ENCODE results near the gene NMD3. TPM values are rescaled to one million over a fixed set of nuclear protein-coding genes. Genes with fewer than 3 reads are reported as not detected.

The NMD3 gene
- total RNA-seq, 6 donors from 2014 or later, result 16.2 to 46.1 (median 39.6) TPM

DNA sequence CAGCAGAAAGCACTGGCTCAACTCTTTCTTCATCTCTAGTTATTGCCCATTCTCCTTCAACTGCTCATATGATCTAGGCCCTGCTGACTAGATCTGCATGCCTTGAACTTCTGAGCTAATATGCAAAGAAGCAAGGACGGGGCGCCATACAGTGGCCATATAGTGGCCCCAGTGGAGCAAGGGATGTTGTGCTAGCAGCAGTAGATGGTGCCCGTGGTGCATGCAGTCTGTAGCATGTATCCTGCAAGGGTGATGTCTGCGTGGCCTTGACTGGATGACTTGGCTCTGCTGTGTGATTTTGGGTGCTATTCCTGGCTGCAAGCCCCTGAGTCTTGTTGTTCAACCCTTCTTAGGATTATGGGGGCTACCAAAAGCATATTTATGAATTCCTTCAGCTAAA, 12.2 kb upstream of the NMD3 start:
- Histone ChIP-seq H3K4me1 (no peaks in the 10 kb centered on the region), H3K9me3 (no peaks in the 10 kb centered on the region), H3K4me3 (no peak overlapping the region), H3K27me3 (no peaks in the 10 kb centered on the region), H3K36me3 (no peaks in the 10 kb centered on the region), H3K27ac (no peak overlapping the region)
- no peak for ATAC-seq (ENCODE audit: low FRiP score in 2 of 2)
- 85 to 92% methylated on average over 4 of the region's 4 CpGs for WGBS, 2 donors
- TF ChIP-seq POLR2A (IDR thresholded peaks at IDR 0.05) (no peak), EP300 (IDR thresholded peaks at IDR 0.05) (no peak), POLR2AphosphoS5 (IDR thresholded peaks at IDR 0.05) (no peak)
- TF ChIP-seq, protein P1, sequence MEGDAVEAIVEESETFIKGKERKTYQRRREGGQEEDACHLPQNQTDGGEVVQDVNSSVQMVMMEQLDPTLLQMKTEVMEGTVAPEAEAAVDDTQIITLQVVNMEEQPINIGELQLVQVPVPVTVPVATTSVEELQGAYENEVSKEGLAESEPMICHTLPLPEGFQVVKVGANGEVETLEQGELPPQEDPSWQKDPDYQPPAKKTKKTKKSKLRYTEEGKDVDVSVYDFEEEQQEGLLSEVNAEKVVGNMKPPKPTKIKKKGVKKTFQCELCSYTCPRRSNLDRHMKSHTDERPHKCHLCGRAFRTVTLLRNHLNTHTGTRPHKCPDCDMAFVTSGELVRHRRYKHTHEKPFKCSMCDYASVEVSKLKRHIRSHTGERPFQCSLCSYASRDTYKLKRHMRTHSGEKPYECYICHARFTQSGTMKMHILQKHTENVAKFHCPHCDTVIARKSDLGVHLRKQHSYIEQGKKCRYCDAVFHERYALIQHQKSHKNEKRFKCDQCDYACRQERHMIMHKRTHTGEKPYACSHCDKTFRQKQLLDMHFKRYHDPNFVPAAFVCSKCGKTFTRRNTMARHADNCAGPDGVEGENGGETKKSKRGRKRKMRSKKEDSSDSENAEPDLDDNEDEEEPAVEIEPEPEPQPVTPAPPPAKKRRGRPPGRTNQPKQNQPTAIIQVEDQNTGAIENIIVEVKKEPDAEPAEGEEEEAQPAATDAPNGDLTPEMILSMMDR (IDR thresholded peaks at IDR 0.05), result no peak
- DNase-seq, result no peak

DNA sequence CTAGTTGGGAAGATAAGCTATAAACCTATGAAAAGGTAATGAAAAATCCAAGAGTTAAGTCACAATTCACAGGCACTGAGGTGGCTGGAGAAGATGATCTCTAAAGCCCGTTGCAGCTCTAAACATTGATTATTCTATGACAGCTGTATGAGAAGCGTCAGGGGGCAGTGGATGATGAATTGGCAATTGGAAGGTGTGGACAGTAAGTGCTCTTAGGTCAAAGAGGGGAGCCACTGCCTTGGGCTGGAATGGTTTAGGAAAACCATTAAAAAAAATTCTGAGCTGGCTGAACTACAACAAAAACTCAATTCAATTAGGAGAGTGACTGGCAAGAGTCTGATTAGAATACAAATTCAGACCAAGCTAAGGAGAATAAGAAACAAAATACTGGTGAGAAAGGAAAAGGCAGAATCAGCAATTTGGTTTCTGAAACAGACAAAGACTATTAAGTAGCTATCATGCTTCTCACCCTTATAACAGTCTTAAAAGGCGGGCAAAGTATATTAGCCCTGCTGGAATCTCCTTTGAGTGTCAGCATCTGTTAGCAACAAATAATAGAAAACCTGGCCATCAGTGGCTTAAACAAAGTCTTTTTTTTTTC, 8.8 kb upstream of the NMD3 start:
- Histone ChIP-seq H3K27me3 (no peaks in the 10 kb centered on the region), H3K9me3 (no peaks in the 10 kb centered on the region), H3K4me1 (no peaks in the 10 kb centered on the region), H3K36me3 (no peaks in the 10 kb centered on the region), H3K27ac (no peak overlapping the region), H3K4me3 (no peak overlapping the region)
- ATAC-seq (ENCODE audit: low FRiP score in 2 of 2) (no peak), DNase-seq (no peak)
- TF ChIP-seq, protein P1 (IDR thresholded peaks at IDR 0.05), result no peak
- TF ChIP-seq POLR2A (IDR thresholded peaks at IDR 0.05) (no peak), EP300 (IDR thresholded peaks at IDR 0.05) (no peak), POLR2AphosphoS5 (IDR thresholded peaks at IDR 0.05) (no peak)
- 73 to 81% methylated on average over 3 of the region's 3 CpGs for WGBS, 2 donors

DNA sequence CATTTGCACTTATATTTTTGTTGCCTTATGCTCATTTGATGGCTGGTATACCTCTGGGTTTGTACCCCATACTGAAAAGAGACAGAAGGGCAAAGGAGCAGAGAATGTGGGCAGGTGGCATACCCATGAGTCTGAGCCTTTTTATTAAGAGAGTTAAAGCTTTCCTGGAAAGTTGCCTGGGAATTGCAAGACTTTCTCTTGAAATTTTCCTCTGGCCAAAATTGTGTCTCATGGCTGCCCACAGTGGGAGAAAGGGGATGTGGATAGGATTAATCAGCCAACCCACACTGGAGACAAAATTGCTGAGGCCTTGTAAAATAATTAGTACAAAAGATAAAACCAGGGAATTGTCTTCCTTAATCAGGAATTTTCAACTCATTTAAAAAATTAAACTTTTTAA, 8.2 kb upstream of the NMD3 start:
- Histone ChIP-seq H3K27me3 (no peaks in the 10 kb centered on the region), H3K4me1 (no peaks in the 10 kb centered on the region), H3K27ac (no peak overlapping the region), H3K36me3 (no peaks in the 10 kb centered on the region), H3K4me3 (no peak overlapping the region), H3K9me3 (no peaks in the 10 kb centered on the region)
- DNase-seq (no peak), ATAC-seq (ENCODE audit: low FRiP score in 2 of 2) (no peak)
- TF ChIP-seq POLR2AphosphoS5 (IDR thresholded peaks at IDR 0.05), result no peak
- TF ChIP-seq, protein P1 (IDR thresholded peaks at IDR 0.05), result no peak

DNA sequence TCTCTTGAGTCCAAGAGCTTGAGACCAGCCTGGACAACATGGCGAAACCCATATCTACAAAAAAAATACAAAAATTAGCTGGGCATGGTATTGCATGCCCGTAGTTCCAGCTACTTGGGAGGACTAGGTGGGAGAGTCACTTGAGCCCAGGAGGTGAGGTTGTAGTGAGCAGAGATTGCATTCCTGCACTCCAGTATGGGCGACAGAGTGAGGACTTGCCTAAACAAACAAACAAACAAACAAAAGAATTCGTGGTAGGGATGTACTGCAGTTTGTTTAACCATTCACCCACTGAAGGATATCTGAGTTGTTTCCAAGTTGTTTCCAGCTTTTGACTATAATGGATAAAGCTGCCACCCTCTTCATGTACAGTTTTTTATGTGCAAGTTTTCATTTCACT, 7.5 kb upstream of the NMD3 start:
- TF ChIP-seq POLR2A (IDR thresholded peaks at IDR 0.05) (no peak), EP300 (IDR thresholded peaks at IDR 0.05) (no peak), POLR2AphosphoS5 (IDR thresholded peaks at IDR 0.05) (no peak)
- TF ChIP-seq, protein P1 (IDR thresholded peaks at IDR 0.05), result no peak
- H3K4me3 ChIP-seq, result no peak overlapping the region
- H3K27me3 ChIP-seq, result no peaks in the 10 kb centered on the region
- H3K4me1 ChIP-seq, result no peaks in the 10 kb centered on the region
- 59 to 64% methylated on average over 4 of the region's 4 CpGs for WGBS, 2 donors
- no peak for ATAC-seq (ENCODE audit: low FRiP score in 2 of 2)
- DNase-seq, result no peak
- no peak overlapping the region for H3K27ac ChIP-seq
- H3K9me3 ChIP-seq, result no peaks in the 10 kb centered on the region
- H3K36me3 ChIP-seq, result no peaks in the 10 kb centered on the region

DNA sequence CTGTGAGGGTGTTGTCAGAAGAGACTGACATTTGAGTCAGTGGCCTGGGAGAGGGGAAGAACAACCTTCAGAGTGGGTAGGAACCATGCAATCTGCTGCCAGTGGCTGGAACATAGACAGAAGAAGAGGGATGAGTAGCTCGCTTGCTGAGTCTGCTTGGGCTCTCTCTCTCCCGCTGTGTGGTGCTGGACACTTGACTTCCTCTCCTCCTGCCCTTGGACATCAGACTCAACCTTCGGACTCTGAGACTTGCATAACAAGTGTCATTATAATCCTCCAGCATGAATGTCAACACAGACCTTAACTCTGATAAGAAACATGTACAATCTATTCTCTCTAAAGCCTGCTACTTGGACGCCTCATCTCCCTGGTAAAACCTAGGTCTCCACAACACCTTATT, 5.9 kb upstream of the NMD3 start:
- ATAC-seq (ENCODE audit: low FRiP score in 2 of 2) (no peak), DNase-seq (no peak)
- no peaks in the 10 kb centered on the region for H3K36me3 ChIP-seq
- no peak for TF ChIP-seq POLR2AphosphoS5 (IDR thresholded peaks at IDR 0.05)
- TF ChIP-seq EP300 (IDR thresholded peaks at IDR 0.05), result no peak
- TF ChIP-seq POLR2A (IDR thresholded peaks at IDR 0.05), result no peak
- TF ChIP-seq, protein P1 (IDR thresholded peaks at IDR 0.05), result no peak
- H3K4me3 ChIP-seq, result no peak overlapping the region
- H3K27ac ChIP-seq, result no peak overlapping the region
- H3K27me3 ChIP-seq, result no peaks in the 10 kb centered on the region
- no peaks in the 10 kb centered on the region for H3K4me1 ChIP-seq
- no peaks in the 10 kb centered on the region for H3K9me3 ChIP-seq
- 84 to 91% methylated on average over 4 of the region's 4 CpGs for WGBS, 2 donors

Data from upper lobe of left lung (tissue), 6 donors.